WERI-Rb-1 (cell line): ENCODE data around the gene RDM1.

Source experiments
- DNase-seq: peaks from one replicate; pipeline ENCODE4 v3.0.0-alpha.2; 2020
- H3K27ac ChIP-seq: fragments of 250-450 bp; sonication (Bioruptor Pico); 2 replicates; pipeline ENCODE4 v1.5.1; 2020; ENCODE audit warnings: mild to moderate bottlenecking, moderate library complexity
- H3K27me3 ChIP-seq: fragments of 250-450 bp; sonication (Bioruptor Pico); 2 replicates; pipeline ENCODE4 v1.5.1; 2021; ENCODE audit warnings: mild to moderate bottlenecking, low read depth, moderate library complexity; ENCODE audit not compliant: insufficient read depth, severe bottlenecking
- H3K36me3 ChIP-seq: fragments of 250-450 bp; sonication (Bioruptor Pico); 2 replicates; pipeline ENCODE4 v1.5.1; 2020; ENCODE audit warnings: mild to moderate bottlenecking, moderate library complexity
- H3K4me3 ChIP-seq: 2 replicates; pipeline ENCODE4 v1.5.1; 2011; ENCODE audit warnings: low read depth, mild to moderate bottlenecking, control low read depth, low read length
- H3K9me3 ChIP-seq: fragments of 250-450 bp; sonication (Bioruptor Pico); 2 replicates; pipeline ENCODE4 v1.5.1; 2021; ENCODE audit warnings: mild to moderate bottlenecking, moderate library complexity; ENCODE audit not compliant: severe bottlenecking
- TF ChIP-seq, protein P1 (sequence below): IDR thresholded peaks from 2 replicates; pipeline ENCODE4 v1.5.1; 2011; ENCODE audit warnings: low read depth, mild to moderate bottlenecking, control low read depth, inconsistent platforms, low read length

RDM1 gene

DNA sequence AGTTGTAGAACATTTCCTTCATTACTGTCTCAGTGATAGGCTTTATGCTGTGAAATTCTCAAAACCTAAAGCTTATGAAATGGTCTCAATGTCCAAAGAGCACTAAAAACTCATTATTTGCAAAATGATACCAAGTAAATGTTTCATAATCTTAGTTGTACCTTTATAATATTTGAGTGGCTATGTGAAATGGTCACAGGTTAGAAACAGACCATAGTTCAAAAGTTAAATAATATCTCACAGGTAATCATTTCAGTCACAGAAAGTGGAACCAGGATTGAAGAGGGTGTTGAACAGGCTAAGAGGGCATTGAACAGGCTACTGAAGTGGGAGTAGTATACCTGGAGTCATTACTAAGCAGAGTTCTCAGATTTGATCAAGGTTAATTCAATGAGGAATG lies 2.9 kb downstream of the RDM1 start:
- no peak for DNase-seq
- Histone ChIP-seq H3K4me3 (no peak overlapping the region), H3K27me3 (no peaks in the 10 kb centered on the region), H3K9me3 (no peaks in the 10 kb centered on the region), H3K27ac (no peak overlapping the region), H3K36me3 (peaks cover 6% of the 10 kb centered on the region; the same call in 1 of the 2 replicates)
- TF ChIP-seq, protein P1, sequence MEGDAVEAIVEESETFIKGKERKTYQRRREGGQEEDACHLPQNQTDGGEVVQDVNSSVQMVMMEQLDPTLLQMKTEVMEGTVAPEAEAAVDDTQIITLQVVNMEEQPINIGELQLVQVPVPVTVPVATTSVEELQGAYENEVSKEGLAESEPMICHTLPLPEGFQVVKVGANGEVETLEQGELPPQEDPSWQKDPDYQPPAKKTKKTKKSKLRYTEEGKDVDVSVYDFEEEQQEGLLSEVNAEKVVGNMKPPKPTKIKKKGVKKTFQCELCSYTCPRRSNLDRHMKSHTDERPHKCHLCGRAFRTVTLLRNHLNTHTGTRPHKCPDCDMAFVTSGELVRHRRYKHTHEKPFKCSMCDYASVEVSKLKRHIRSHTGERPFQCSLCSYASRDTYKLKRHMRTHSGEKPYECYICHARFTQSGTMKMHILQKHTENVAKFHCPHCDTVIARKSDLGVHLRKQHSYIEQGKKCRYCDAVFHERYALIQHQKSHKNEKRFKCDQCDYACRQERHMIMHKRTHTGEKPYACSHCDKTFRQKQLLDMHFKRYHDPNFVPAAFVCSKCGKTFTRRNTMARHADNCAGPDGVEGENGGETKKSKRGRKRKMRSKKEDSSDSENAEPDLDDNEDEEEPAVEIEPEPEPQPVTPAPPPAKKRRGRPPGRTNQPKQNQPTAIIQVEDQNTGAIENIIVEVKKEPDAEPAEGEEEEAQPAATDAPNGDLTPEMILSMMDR, result no peak

GRCh38 chr17:35923609-35924114 lies 6.9 kb downstream of the RDM1 start:
- Histone ChIP-seq H3K27me3 (no peaks in the 10 kb centered on the region), H3K9me3 (no peaks in the 10 kb centered on the region), H3K27ac (no peak overlapping the region), H3K4me3 (no peak overlapping the region), H3K36me3 (peaks cover 6% of the 10 kb centered on the region; the same call in 1 of the 2 replicates)
- TF ChIP-seq, protein P1, result no peak
- DNase-seq, result no peak

DNA sequence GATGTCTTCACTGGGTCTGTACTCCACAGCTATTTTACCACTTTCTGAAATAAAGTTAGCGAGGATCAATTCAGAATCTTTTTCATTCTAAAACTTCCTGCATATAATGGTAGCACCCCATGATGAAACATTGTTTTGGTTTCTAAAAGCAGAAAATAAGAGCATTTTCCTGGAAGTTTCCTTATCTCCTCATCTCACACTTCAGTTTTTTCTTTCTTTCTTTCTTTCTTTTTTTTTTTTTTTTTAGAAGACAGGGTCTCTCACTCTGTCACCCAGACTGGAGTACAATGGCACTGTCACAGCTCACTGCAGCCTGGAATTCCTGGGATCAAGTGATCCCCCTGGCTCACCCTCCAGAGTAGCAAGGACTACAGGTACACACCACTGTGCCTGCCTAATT lies 10.3 kb downstream of the RDM1 start:
- no peaks in the 10 kb centered on the region for H3K9me3 ChIP-seq
- no peak overlapping the region for H3K4me3 ChIP-seq
- TF ChIP-seq, protein P1, result no peak
- H3K27ac ChIP-seq, result no peak overlapping the region
- H3K27me3 ChIP-seq, result no peaks in the 10 kb centered on the region
- H3K36me3 ChIP-seq, result peaks cover 3% of the 10 kb centered on the region; the same call in 1 of the 2 replicates
- no peak for DNase-seq

- H3K4me3 ChIP-seq, result no peak overlapping the region
Observed at GRCh38 chr17:35918665-35919064, 11.9 kb downstream of the RDM1 start.

DNA sequence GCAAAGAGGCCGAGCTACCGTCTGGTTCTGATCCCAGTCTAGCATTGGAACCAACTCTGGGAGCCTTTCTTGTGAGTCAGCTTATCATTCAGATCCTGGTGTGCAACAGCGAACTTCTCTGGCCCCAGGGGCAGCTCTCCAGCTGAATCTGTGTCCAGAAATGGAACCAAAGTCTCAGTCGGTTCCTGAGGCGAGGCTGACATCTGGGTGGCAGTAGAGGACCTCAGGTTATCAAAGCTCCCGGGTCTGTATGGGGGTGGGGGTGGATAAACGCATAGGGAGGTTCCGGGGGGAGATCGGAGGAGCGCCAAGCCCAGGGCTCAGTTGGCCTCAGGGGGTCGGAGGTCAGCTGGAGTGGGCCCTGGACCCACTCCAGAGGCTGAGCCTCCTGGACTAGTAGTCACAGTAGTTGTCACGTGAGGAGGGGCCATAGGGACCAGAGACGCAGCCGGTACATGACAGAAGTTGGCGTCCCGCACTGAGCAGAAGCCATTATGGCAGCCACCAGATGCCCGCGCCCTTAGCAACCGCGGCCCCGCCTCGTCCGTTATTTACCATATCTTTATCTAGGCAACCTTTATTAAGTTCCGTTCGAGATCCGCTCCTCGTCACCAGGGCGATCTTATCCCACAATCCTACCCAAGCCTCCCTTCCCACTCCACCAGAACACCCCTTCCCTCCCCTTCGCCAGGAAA lies 12.9 kb downstream of the RDM1 start:
- Histone ChIP-seq H3K27me3 (no peaks in the 10 kb centered on the region), H3K4me3 (no peak overlapping the region)
- TF ChIP-seq, protein P1, result no peak

More at GRCh38 chr17:35918665-35919064, 11.9 kb downstream of the RDM1 start:
- Histone ChIP-seq H3K27me3 (no peaks in the 10 kb centered on the region), H3K36me3 (no peaks in the 10 kb centered on the region), H3K27ac (no peak overlapping the region), H3K9me3 (no peaks in the 10 kb centered on the region)
- TF ChIP-seq, protein P1, result no peak
- no peak for DNase-seq

More for the DNA sequence above, 12.9 kb downstream of the RDM1 start:
- no peak for DNase-seq
- no peak overlapping the region for H3K27ac ChIP-seq
- no peaks in the 10 kb centered on the region for H3K36me3 ChIP-seq
- no peaks in the 10 kb centered on the region for H3K9me3 ChIP-seq
